HG03469 (cell line): ENCODE results near the gene IFIT3.

Experiments
- ATAC-seq: cut with Tn5 transposase; IDR thresholded peaks from one replicate; pipeline ENCODE4 v1.9.1; 2021; ENCODE audit warnings: mild to moderate bottlenecking, moderate library complexity, moderate number of reproducible peaks; ENCODE audit not compliant: unreplicated experiment

IFIT3 gene

DNA sequence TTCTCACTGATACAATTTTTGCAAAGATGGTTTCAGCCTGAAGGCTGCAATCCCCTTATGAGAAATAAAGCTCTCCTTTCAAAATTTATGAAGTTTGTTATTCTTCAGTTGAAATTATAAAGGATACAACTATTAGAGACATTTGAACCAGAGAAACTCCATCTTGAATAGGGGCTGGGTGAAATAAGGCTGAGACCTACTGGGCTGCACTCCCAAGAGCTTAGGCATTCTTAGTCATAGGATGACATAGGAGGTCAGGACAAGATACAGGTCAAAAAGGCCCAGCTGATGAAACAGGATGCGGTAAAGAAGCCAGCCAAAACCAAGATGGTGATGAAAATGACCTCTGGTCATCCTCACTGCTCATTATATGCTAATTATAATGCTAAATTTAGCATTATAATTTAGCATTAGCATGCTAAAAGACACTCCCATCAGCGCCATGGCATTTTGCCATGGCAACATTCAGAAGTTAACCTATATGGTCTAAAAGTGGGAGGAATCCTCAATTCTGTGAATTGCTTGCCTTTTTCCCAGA, 27.7 kb downstream of the IFIT3 start:
- ATAC-seq = no peak

DNA sequence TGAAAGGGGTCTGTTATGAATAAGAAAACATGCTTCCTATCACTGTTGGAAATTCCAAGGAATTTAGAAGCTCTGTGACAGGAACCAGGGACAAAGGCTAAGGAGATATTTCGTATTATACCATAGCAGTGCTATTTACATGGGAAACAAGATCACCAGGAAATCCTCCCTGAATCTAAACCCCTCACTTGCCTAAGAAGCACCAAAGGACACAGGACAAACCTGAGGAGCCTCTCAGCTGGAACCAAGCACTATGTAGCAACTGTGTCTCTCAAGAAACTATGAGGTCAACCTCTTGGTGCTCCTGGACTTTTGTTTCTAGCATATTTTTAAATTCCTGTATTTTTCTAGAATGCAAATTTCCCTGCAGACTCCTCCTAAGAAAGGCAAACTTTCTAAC, 29.3 kb downstream of the IFIT3 start:
- no peak for ATAC-seq

DNA sequence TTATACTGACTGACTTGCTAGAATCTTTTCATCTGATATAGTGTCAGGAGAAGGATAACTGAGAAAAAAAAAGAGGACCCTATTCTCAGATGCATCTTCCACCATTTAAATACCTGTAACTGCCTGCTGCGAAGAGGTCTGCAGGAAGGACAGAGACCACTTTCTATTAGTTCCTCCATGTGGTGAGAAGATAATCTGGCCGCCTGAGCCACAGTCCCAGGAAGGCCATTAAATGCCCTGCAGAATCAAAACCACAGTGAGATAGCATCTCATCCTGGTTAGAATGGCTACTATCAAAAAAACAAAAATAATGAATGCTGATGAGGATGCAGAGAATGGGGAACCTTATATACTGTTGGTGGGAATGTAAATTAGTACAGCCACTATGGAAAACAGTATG, 30.2 kb downstream of the IFIT3 start:
- ATAC-seq = no peak

DNA sequence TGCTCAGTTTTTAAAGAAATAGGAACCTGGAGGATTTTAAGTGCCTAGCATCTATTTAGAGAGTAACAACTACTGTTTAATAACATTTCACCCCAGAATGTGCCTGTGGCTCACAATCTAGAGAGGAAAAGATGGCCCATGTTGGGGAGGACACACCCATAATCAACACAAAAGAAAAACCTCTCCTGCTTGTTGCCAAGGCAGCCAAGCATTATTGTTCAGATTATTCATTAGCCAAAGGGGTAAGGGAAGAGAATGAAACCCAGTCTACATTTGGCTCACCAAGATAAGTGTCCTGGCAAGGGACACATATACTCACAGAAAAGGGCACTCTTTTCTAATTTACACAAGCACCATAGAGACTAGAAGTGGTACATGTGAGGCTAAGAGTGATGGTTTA, 32.4 kb downstream of the IFIT3 start:
- no peak for ATAC-seq

- ATAC-seq = no peak
Observed at GRCh38 chr10:89362929-89363328, 35.1 kb downstream of the IFIT3 start.

DNA sequence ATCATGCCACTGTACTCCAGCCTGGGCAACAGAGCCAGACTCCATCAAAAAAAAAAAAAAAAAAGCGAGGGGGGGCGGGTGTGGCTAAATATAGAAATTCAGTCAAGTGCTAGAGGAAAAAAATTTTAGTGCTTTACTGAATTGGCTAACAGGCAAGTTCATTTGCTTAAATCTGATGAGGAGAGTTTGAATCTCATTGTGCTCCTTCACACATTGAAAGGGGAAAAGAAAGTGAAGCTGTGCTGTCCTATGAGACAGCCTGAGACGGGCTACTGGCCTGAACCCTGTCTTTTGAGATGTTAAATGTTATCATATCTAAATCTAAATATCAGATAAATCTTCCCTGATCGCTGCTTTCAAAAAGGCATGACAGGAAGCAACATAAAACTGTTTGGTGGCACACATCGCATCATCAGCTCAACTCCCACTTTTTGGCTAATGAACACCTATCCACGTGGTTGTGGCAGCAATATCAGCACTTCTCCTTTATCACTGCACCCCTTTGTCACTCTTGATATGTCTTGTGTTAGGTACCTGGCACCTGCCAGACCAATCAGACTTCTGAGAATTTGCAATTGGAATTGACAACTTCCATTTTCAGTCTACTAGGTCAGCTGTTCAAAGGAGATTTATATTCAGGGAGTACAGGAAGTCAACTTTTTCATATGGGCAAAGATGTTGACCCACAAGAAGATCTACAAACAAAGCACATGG, 36.1 kb downstream of the IFIT3 start:
- no peak for ATAC-seq

- ATAC-seq = no peak
Observed at GRCh38 chr10:89364531-89364930, 36.7 kb downstream of the IFIT3 start.

DNA sequence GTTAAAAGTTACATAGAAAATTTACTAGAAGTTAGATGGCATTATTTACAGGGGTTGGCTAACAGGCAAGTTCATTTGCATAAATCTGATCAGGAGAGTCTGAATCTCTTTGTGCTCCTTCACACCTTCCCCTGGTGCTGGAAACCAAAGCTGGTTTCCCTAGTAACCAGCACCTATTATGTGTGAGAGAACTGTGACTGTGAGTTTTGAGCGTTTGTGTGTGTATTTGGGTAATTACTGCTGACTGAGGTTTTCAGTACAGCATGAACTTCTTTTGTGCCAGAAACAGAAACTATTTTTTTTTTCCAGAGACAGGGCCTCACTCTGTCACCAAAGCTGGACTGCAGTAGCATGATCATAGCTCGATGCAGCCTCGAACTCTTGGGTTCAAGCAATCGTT, 39.7 kb downstream of the IFIT3 start:
- peak; percentile 77 for ATAC-seq

GRCh38 chr10:89368129-89368528, 40.3 kb downstream of the IFIT3 start:
- no peak for ATAC-seq

DNA sequence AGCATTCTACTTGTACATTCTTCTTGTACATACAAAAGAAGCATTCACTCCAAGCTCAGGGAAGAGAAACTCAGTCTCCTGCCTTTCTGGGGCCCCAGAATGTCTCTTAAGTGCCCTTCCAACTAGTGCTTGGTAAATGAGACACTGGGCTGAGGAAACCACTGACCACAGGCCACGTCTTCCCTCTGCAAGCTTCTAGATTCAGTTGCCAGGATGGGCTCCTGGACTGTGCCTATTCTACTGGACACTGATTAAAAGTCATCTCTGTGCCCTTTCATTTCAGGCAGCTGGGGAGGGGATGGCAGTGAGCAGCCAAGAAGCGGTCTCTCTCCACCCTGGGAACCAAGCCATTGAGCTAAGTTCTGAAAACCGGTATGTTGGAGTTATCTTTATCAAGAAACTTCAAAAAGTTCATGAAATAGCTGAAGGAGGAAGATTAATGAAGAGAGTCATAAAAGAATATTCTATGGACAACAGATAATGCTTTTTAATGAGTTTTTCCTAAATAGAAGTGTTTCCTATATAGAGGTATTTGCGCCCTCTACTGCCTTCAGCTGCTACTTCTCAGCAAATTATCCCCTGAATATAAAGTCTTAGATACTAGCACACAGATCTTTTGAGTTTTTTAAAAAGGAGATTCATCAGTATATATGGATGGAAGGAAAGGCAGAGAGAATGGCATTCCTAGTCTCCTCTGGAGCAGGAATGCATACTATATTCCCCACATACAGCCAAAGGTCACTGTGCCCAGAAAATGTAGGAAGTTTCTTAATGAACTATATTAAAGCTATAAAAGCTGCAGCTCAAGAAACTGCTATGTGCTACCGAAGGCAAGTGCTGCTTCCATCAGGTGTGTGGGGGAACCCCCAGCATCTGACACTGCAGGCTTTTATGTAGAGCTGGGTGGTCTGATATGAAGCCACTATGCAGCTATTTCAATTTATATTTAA, 41.6 kb downstream of the IFIT3 start:
- ATAC-seq = no peak

DNA sequence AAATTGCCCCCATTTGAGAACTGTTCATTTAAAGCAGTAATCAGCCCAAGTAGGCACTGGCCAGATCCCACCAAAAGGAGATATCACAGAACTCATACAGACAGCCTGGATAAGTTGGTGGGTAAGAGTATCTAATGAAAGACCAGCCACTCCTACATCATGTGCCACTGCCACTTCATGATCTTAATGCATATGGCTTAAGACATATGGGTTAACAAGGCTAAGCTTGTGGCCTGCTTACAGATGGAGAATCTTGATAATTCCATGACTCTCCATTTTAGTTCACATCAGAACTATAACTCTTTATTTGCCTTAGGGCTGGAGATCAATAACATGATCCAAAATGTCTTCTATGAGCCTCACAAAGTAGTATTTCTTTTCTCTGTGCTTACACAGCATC, 43.3 kb downstream of the IFIT3 start:
- ATAC-seq = no peak

GRCh38 chr10:89371987-89372386, 44.2 kb downstream of the IFIT3 start:
- ATAC-seq = no peak

DNA sequence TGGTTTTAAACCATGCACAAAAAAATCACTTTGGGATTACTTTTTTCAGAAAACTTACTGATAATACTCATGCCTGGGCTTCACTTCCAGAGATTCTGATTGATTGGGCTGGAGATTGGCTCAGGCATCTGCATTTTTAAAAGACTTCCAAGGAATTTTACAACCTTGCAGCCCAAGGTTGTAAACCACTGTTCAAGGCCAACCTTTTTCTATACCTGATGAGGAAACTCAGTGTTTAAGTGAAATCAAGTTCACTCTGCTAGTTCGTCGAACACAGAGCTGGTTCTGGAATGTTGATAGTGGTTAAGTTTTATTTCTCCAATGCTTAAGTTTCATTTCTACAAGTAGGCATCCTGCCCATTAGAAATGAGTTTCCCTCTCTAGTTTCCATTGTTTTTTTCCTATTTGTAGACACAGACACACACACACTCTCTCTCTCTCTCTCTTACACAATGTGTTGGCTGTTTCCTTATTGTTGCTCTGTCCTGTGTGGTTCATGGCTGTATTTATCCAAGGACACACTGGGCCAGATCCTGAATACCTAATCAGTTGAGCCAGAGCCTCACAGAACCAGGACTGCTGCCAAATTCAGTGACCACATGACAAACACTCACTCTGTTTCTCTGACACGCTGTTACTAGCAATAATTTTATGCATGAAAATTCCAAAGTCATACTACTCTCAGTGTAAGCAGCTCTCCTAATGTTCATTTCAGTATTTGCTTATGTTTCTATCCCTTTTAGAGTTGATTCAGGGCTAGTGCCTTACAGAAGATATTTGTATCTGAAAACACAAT, 46.3 kb downstream of the IFIT3 start:
- no peak for ATAC-seq

DNA sequence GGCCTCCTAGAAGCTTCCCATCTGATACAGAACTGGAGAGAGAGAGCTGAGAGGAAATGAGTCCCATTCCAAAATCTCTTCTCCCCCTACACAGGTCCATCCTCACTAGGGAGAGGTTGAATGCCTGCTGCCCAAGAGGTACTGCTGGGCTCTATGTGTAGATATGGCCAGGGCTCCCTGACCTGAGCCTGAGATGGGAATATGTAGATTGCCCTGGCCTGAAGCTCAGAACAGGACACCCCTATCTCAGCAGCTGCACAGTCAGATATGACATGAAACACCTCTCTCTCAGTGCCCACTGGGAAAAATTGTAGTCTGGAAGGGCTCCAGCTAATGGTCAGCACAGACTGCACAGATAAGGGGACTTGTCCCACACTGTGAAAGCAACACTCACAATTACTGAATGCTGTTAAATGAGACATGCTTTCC, 46.9 kb downstream of the IFIT3 start:
- ATAC-seq = no peak

- no peak for ATAC-seq
Observed at GRCh38 chr10:89377705-89378637, 50.2 kb downstream of the IFIT3 start, which contains the start of gene IFIT1B. TSS of gene IFIT1B (plus strand) at chr10:89378056. CDS start at chr10:89378136, 80 bp downstream.

GRCh38 chr10:89379103-89379502, 51.3 kb downstream of the IFIT3 start:
- no peak for ATAC-seq

DNA sequence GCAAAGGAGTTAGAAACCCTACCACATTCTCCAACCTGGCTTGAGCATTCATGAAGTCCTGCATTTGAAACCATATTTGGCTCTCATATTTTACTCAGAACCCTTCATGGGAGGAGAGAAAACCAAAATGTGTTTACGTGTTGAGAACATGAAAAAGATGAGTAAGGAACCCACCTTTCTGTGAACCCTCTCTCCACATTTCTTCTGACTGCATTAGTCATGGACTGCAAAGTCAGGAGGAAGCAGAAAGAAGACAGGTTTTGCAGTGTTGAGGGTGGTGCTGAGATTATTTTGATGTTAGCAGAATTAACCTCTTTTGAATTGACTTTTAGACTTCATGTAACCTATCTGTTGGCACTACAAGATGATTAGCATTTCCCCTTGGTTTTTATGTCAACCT, 55.0 kb downstream of the IFIT3 start:
- no peak for ATAC-seq

- ATAC-seq = no peak
Observed at GRCh38 chr10:89384474-89385340, 56.9 kb downstream of the IFIT3 start.

DNA sequence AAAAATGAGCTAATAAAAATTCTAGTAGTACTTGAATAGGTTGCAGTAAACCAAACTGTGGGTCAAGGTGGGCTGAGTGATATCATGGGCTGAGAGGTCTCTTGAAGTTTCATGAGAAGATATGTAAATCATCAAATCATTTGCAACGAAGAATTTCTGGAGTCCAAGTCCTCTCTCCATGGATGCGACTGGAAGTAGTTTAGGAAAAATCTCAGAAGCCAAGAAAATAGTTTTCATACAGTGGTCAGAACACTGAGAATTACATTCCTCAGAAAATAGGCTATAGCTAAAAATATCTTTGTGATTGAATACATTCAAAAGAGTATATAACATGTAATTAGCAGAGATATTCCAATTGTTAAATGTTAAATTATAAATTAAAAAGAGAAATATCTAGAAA, 61.0 kb downstream of the IFIT3 start:
- ATAC-seq = no peak
